CD14-positive monocyte (primary cell): ENCODE results near the gene URAD. TPM values are rescaled to one million over a fixed set of nuclear protein-coding genes. Genes with fewer than 3 reads are reported as not detected.

Source experiments
- DNase-seq, 3 donors: peaks; one replicate each; pipeline ENCODE4 v3.0.0-alpha.2; 2011 to 2022
- H2AFZ ChIP-seq: 2 replicates; pipeline ENCODE4 v1.6.0; 2012; ENCODE audit warnings: mild to moderate bottlenecking, low read depth, low read length, inconsistent platforms; ENCODE audit not compliant: insufficient read depth, poor library complexity, severe bottlenecking
- H3K27ac ChIP-seq, 2 donors: 1 replicate in 1 of 2; 2 replicates in 1 of 2; pipeline ENCODE4 v1.5.1; 2012 to 2013; ENCODE audit warnings: low read length in 2 of 2, control low read depth in 1 of 2, inconsistent platforms in 1 of 2, low read depth in 1 of 2, mild to moderate bottlenecking in 1 of 2
- H3K27me3 ChIP-seq, 2 donors: one replicate each; pipeline versions ENCODE4 v1.6.0 to v1.6.1; 2011 to 2013; ENCODE audit warnings: low read length in 2 of 2; ENCODE audit not compliant: control insufficient read depth in 2 of 2, insufficient read depth in 2 of 2
- H3K36me3 ChIP-seq, 2 donors: replicated peaks in 1 of 2; 1 replicate in 1 of 2; 2 replicates in 1 of 2; pipeline versions ENCODE4 v1.5.1 to v1.6.1; 2012 to 2013; ENCODE audit warnings: low read length in 2 of 2, control low read depth in 1 of 2, inconsistent platforms in 1 of 2, mild to moderate bottlenecking in 1 of 2; ENCODE audit not compliant: insufficient read depth in 2 of 2, control insufficient read depth in 1 of 2
- H3K4me1 ChIP-seq, 2 donors: 1 replicate in 1 of 2; 2 replicates in 1 of 2; pipeline versions ENCODE4 v1.5.1 to v1.6.1; 2012 to 2013; ENCODE audit warnings: low read length in 2 of 2, control low read depth in 1 of 2, inconsistent platforms in 1 of 2, mild to moderate bottlenecking in 1 of 2, moderate library complexity in 1 of 2; ENCODE audit not compliant: insufficient read depth in 2 of 2, control insufficient read depth in 1 of 2
- H3K4me2 ChIP-seq: replicated peaks from 2 replicates; pipeline ENCODE3; 2012; ENCODE audit warnings: low read length, moderate library complexity, mild to moderate bottlenecking; ENCODE audit not compliant: poor library complexity, severe bottlenecking; ENCODE audit errors: extremely low read depth
- H3K4me3 ChIP-seq, 3 experiments: fragments of 200-600 bp in 1 of 3; sonication (generic) in 1 of 3; replicated peaks in 1 of 3; 1 replicate in 2 of 3; 2 replicates in 1 of 3; pipeline ENCODE4 v1.5.1; 2011 to 2013; ENCODE audit warnings: low read length in 3 of 3, mild to moderate bottlenecking in 3 of 3, control low read depth in 2 of 3, low read depth in 2 of 3, inconsistent platforms in 1 of 3, moderate library complexity in 1 of 3
- H3K79me2 ChIP-seq: 2 replicates; pipeline ENCODE4 v1.6.0; 2012; ENCODE audit warnings: mild to moderate bottlenecking, control low read depth, inconsistent platforms, low read length, moderate library complexity; ENCODE audit not compliant: insufficient read depth
- H3K9ac ChIP-seq: 2 replicates; pipeline ENCODE4 v1.6.0; 2017; ENCODE audit warnings: low read length, mild to moderate bottlenecking; ENCODE audit not compliant: insufficient read depth, poor library complexity, severe bottlenecking
- H3K9me3 ChIP-seq, 2 donors: replicated peaks in 1 of 2; 1 replicate in 1 of 2; 2 replicates in 1 of 2; pipeline versions ENCODE4 v1.5.1 to v1.6.1; 2012 to 2013; ENCODE audit warnings: low read length in 2 of 2, control low read depth in 1 of 2; ENCODE audit not compliant: control insufficient read depth in 1 of 2, insufficient read depth in 1 of 2
- H4K20me1 ChIP-seq: 2 replicates; pipeline ENCODE4 v1.6.0; 2012; ENCODE audit warnings: mild to moderate bottlenecking, low read length, control low read depth, moderate library complexity; ENCODE audit not compliant: insufficient read depth
- H3K27ac Mint-ChIP-seq, 7 donors: one replicate each; pipeline ENCODE4 v1.8.0; 2020; ENCODE audit warnings: mild to moderate bottlenecking in 7 of 7, mixed read lengths in 7 of 7, moderate library complexity in 6 of 7, inconsistent platforms in 2 of 7
- H3K27me3 Mint-ChIP-seq, 3 donors: one replicate each; pipeline ENCODE4 v1.8.0; 2021 to 2022; ENCODE audit warnings: low read depth in 3 of 3, mild to moderate bottlenecking in 3 of 3, mixed read lengths in 3 of 3, moderate library complexity in 3 of 3, inconsistent platforms in 1 of 3
- H3K36me3 Mint-ChIP-seq, 2 donors: one replicate each; pipeline ENCODE4 v1.8.0; 2020; ENCODE audit warnings: mixed read lengths in 2 of 2, inconsistent platforms in 1 of 2, mild to moderate bottlenecking in 1 of 2
- H3K4me1 Mint-ChIP-seq: one replicate; pipeline ENCODE4 v1.8.0; 2020; ENCODE audit warnings: mild to moderate bottlenecking, mixed read lengths
- H3K4me3 Mint-ChIP-seq, 2 donors: one replicate each; pipeline ENCODE4 v1.8.0; 2020; ENCODE audit warnings: mild to moderate bottlenecking in 2 of 2, mixed read lengths in 2 of 2, moderate library complexity in 1 of 2
- H3K9me3 Mint-ChIP-seq, 7 donors: one replicate each; pipeline ENCODE4 v1.8.0; 2020 to 2022; ENCODE audit warnings: mixed read lengths in 7 of 7, mild to moderate bottlenecking in 6 of 7, moderate library complexity in 6 of 7, inconsistent platforms in 2 of 7
- WGBS: methylation state at CpG from one replicate; pipeline ENCODE4 v1.1.5; 2013; ENCODE audit warnings: missing lambda C conversion rate; ENCODE audit not compliant: insufficient coverage; 5-methylcytosine and 5-hydroxymethylcytosine counted together
- intact Hi-C, 2 donors: fragments of 100-400 bp; cut with micrococcal nuclease; formaldehyde crosslinking; loops; one replicate each; pipeline versions ENCODE4 v1.15.0 to v1.15.1; 2023
- polyA plus RNA-seq, 3 donors: library from polyadenylated mRNA; depleted of rRNA in 1 of 3; unstranded in 2 of 3; stranded (reverse) in 1 of 3; fragments of 300-500 nt in 2 of 3; fragments of >200 nt in 1 of 3; fragmentation: Illumina TruSeq in 2 of 3; gene quantifications; 1 replicate in 2 of 3; 2 replicates in 1 of 3; pipeline ENCODE4 v1.2.3, GENCODE V29; 2012 to 2021
- TF ChIP-seq, protein P1 (sequence below): fragments of 200-600 bp; IDR thresholded peaks from one replicate; pipeline ENCODE4 v1.8.0; 2022; ENCODE audit warnings: antibody characterized with exemption, mild to moderate bottlenecking

URAD gene
- polyA plus RNA-seq, 3 donors, result 0.12 TPM; not detected in 2

DNA sequence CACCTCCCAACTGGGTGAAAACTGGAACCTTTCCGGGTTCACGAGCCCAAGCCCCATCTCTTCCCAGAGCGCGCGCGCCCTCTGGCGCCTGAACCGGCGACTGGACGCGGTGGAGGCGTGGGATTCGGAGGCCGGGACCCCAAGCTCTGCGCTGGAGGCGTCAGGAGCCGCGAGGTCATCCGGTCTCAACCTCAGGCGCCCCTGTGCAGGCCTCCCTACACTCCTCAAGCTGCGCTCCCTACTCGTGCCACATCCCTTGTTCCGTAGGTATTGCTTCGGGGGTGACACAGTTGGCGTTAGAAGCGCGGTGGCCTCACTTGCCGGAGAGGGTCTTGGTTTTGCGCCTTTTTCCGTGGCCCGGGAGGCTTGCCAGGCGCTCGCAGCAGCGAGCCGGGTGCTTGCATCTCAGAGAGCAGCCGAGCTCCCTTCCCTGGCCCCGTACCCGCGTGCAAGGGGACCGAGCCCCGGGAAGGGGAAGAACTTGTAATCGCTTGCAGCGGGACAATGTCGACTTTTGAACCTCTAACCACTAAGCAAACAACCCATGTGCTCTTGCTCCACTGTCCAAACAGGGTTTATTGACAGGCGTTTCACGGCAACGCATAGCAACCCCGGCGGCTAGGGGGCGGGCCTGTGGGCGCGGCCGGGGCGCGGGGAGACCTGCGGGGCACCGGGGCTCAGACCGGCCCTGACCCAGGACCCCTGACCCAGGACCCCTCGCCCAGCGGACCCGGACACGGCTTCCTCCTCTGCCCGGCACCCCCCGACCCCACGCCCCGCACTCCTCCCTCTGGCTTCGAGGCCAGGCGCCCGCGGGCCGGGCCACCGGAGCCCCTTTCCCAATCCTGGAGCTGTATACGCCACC, 27.9 kb downstream of the URAD start:
- H3K4me3 Mint-ChIP-seq, result peak overlapping the region; percentile 56 to 87
- H3K27me3 ChIP-seq, result peaks cover 74 to 99% of the 10 kb centered on the region in 2 donors
- H3K4me1 ChIP-seq, result peaks cover 13 to 19% of the 10 kb centered on the region in 2 donors
- TF ChIP-seq, protein P1, sequence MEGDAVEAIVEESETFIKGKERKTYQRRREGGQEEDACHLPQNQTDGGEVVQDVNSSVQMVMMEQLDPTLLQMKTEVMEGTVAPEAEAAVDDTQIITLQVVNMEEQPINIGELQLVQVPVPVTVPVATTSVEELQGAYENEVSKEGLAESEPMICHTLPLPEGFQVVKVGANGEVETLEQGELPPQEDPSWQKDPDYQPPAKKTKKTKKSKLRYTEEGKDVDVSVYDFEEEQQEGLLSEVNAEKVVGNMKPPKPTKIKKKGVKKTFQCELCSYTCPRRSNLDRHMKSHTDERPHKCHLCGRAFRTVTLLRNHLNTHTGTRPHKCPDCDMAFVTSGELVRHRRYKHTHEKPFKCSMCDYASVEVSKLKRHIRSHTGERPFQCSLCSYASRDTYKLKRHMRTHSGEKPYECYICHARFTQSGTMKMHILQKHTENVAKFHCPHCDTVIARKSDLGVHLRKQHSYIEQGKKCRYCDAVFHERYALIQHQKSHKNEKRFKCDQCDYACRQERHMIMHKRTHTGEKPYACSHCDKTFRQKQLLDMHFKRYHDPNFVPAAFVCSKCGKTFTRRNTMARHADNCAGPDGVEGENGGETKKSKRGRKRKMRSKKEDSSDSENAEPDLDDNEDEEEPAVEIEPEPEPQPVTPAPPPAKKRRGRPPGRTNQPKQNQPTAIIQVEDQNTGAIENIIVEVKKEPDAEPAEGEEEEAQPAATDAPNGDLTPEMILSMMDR, result peak; percentile 31
- intact Hi-C loops, result no loop called here
- H3K4me3 ChIP-seq, result peak overlapping the region in 2 of 3 experiments; percentile 20 to 68
- peaks cover 0 to 5% of the 10 kb centered on the region in 2 donors for H3K36me3 Mint-ChIP-seq
- H3K4me1 Mint-ChIP-seq, result peaks cover 18% of the 10 kb centered on the region
- H3K27ac Mint-ChIP-seq, result no peak overlapping the region
- peak overlapping the region; percentile 67 for H2AFZ ChIP-seq
- WGBS, result under 1% methylated on average over 59 of the region's 73 CpGs
- peaks cover 94 to 97% (median 96%) of the 10 kb centered on the region in 3 donors for H3K27me3 Mint-ChIP-seq
- peaks cover 0 to 34% (median 6%) of the 10 kb centered on the region in 7 donors for H3K9me3 Mint-ChIP-seq
- H3K27ac ChIP-seq, result no peak overlapping the region
- H3K36me3 ChIP-seq, result no peaks in the 10 kb centered on the region
- H4K20me1 ChIP-seq, result no peaks in the 10 kb centered on the region
- peaks cover 0 to 45% of the 10 kb centered on the region in 2 donors for H3K9me3 ChIP-seq
- no peak overlapping the region for H3K9ac ChIP-seq
- H3K79me2 ChIP-seq, result no peaks in the 10 kb centered on the region
- DNase-seq, result no peak
- peak overlapping the region; percentile 73 for H3K4me2 ChIP-seq

DNA sequence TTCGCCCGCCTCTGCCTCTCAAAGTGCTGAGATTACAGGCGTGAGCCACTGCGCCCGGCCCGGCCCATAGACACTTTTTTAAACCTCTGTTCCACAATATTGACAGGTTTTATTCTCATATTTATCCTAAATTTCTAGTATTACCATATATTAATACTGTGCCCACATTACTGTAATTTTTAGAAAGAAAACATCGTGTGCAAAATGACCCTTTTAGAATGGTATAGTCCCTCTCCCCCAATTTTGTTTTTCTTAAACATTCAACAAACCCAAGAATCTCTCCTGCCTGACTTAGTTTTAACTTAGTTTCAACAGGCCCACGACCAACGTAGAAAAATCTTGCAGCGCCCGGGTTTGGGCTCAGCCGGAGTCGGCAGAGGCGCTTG, 28.5 kb downstream of the URAD start:
- Mint-ChIP-seq H3K27me3 (peaks cover 94 to 97% (median 96%) of the 10 kb centered on the region in 3 donors), H3K4me1 (peaks cover 20% of the 10 kb centered on the region), H3K4me3 (peak overlapping the region; percentile 56 to 87), H3K36me3 (peaks cover 0 to 5% of the 10 kb centered on the region in 2 donors), H3K27ac (no peak overlapping the region), H3K9me3 (peaks cover 0 to 29% (median 6%) of the 10 kb centered on the region in 7 donors)
- Histone ChIP-seq H3K27me3 (peaks cover 74 to 99% of the 10 kb centered on the region in 2 donors), H2AFZ (peak overlapping the region; percentile 67), H3K27ac (no peak overlapping the region), H3K79me2 (no peaks in the 10 kb centered on the region), H3K4me3 (peak overlapping the region in 2 of 3 experiments; percentile 20 to 68), H3K4me1 (peaks cover 15 to 21% of the 10 kb centered on the region in 2 donors), H3K4me2 (peak overlapping the region; percentile 73), H3K9me3 (peaks cover 0 to 43% of the 10 kb centered on the region in 2 donors), H4K20me1 (no peaks in the 10 kb centered on the region), H3K36me3 (no peaks in the 10 kb centered on the region), H3K9ac (no peak overlapping the region)
- intact Hi-C loops, result no loop called here
- DNase-seq, result no peak
- TF ChIP-seq, protein P1, result no peak
- WGBS, result 21% methylated on average over 12 of the region's 14 CpGs
